GM12878 (cell line): ENCODE data around the gene PAFAH2. TPM values are rescaled to one million over a fixed set of nuclear protein-coding genes. Genes with fewer than 3 reads are reported as not detected.

Experiments used
- ATAC-seq: fragments of 200-7000 bp; cut with Tn5 transposase; 3 replicates; pipeline ENCODE4 v1.9.1; 2020; ENCODE audit warnings: mild to moderate bottlenecking, moderate library complexity
- BruUV-seq: library from RNA; stranded (reverse); fragments of 400-500 nt; replicated peaks from 2 replicates; lab custom pipeline; 2021; lab: Mats Ljungman, UMichigan
- CTCF ChIA-PET: fragments of 300-600 bp; sonication (Branson Sonifier 250); formaldehyde crosslinking; extraction: SDS; loops from one replicate; lab custom pipeline; 2021; ENCODE audit warnings: inconsistent platforms; lab: Yijun Ruan, JAX
- POLR2A ChIA-PET: fragments of 350-600 bp; formaldehyde crosslinking; extraction: SDS; loops from one replicate; lab custom pipeline; 2021; ENCODE audit warnings: inconsistent platforms; lab: Charles Lee
- RAD21 ChIA-PET: fragments of 300-600 bp; sonication (Branson Sonifier 250); formaldehyde crosslinking; loops from one replicate; lab custom pipeline; 2023; ENCODE audit warnings: antibody characterized with exemption; ENCODE audit not compliant: unreplicated experiment; lab: Charles Lee
- SMC1A ChIA-PET: fragments of 300-600 bp; sonication (Branson Sonifier 250); formaldehyde crosslinking; loops from one replicate; lab custom pipeline; 2023; ENCODE audit not compliant: unreplicated experiment, uncharacterized antibody; lab: Charles Lee
- DNase-seq: peaks from one replicate; pipeline ENCODE4 v3.0.0-alpha.2; 2011; ENCODE audit warnings: low read depth, low spot score
- FAIRE-seq: peaks from 3 replicates; lab custom pipeline; 2011; peaks lifted over from hg19 to GRCh38; lab: Jason Lieb, UNC
- H2AFZ ChIP-seq: 2 replicates; pipeline ENCODE4 v1.6.0; 2011; ENCODE audit warnings: low read depth, low read length, control low read depth; ENCODE audit not compliant: control insufficient read depth
- H3K27ac ChIP-seq: 2 replicates; pipeline ENCODE4 v1.5.1; 2011; ENCODE audit warnings: control low read depth; ENCODE audit not compliant: control insufficient read depth, insufficient read depth
- H3K27me3 ChIP-seq, 2 experiments: replicated peaks in 1 of 2; 2 replicates each; pipeline versions ENCODE4 v1.6.0 to v1.6.1; 2011; ENCODE audit warnings: low read length in 1 of 2; ENCODE audit not compliant: control insufficient read depth in 2 of 2, insufficient read depth in 2 of 2
- H3K36me3 ChIP-seq, 2 experiments: 2 replicates each; pipeline ENCODE4 v1.5.1; 2011; ENCODE audit warnings: low read length in 1 of 2; ENCODE audit not compliant: control insufficient read depth in 2 of 2, insufficient read depth in 2 of 2
- H3K4me1 ChIP-seq: 2 replicates; pipeline ENCODE4 v1.6.1; 2011; ENCODE audit warnings: mild to moderate bottlenecking, low read length, moderate library complexity, mixed read lengths; ENCODE audit not compliant: control insufficient read depth, insufficient read depth
- H3K4me2 ChIP-seq: 2 replicates; pipeline ENCODE4 v1.6.0; 2011; ENCODE audit warnings: control low read depth; ENCODE audit not compliant: control insufficient read depth, insufficient read depth
- H3K4me3 ChIP-seq: fragments of 200-600 bp; sonication (generic); 2 replicates; pipeline ENCODE4 v1.5.1; 2016
- H3K79me2 ChIP-seq: 2 replicates; pipeline ENCODE4 v1.6.0; 2011; ENCODE audit warnings: low read length; ENCODE audit not compliant: control insufficient read depth, insufficient read depth
- H3K9ac ChIP-seq: 2 replicates; pipeline ENCODE4 v1.8.0; 2011; ENCODE audit warnings: low read length, control low read depth, mixed read lengths; ENCODE audit not compliant: control insufficient read depth, insufficient read depth
- H3K9me3 ChIP-seq: replicated peaks from 3 replicates; pipeline ENCODE4 v1.5.1; 2011; ENCODE audit warnings: mild to moderate bottlenecking, low read length; ENCODE audit not compliant: control insufficient read depth, insufficient read depth
- H4K20me1 ChIP-seq: 2 replicates; pipeline ENCODE4 v1.6.0; 2011; ENCODE audit not compliant: control insufficient read depth, insufficient read depth
- BHLHE40 ChIP-seq, 2 experiments: fragments of 450-650 bp in 1 of 2; IDR thresholded peaks; 2 replicates each; pipeline ENCODE4 v1.6.1; 2011 to 2017; ENCODE audit warnings: low read depth in 2 of 2, borderline replicate concordance in 1 of 2, improper control_type of control experiment in 1 of 2, low read length in 1 of 2, mild to moderate bottlenecking in 1 of 2
- CBFB ChIP-seq: IDR thresholded peaks from 2 replicates; pipeline ENCODE4 v1.6.1; 2016; ENCODE audit warnings: antibody characterized with exemption, low read depth
- CBX3 ChIP-seq: fragments of 200-600 bp; sonication (generic); IDR thresholded peaks from 2 replicates; pipeline ENCODE4 v1.6.1; 2016; ENCODE audit warnings: low read depth, borderline replicate concordance
- EGR1 ChIP-seq, 2 experiments: IDR thresholded peaks; 1 replicate in 1 of 2; 2 replicates in 1 of 2; pipeline ENCODE4 v1.6.1; 2011 to 2012; ENCODE audit warnings: low read depth in 2 of 2, low read length in 2 of 2, borderline replicate concordance in 1 of 2, mild to moderate bottlenecking in 1 of 2, moderate library complexity in 1 of 2
- HDAC2 ChIP-seq: fragments of 200-600 bp; sonication (generic); IDR thresholded peaks from 2 replicates; pipeline ENCODE4 v1.6.1; 2017
- JUND ChIP-seq: IDR thresholded peaks from 2 replicates; pipeline ENCODE4 v1.6.1; 2012; ENCODE audit warnings: low read depth, mild to moderate bottlenecking, low read length, improper control_type of control experiment, moderate library complexity
- LARP7 ChIP-seq: fragments of 450-650 bp; IDR thresholded peaks from 2 replicates; pipeline ENCODE4 v1.6.1; 2017; ENCODE audit warnings: mild to moderate bottlenecking
- MYC ChIP-seq: IDR thresholded peaks from 2 replicates; pipeline ENCODE4 v1.6.1; 2011; ENCODE audit warnings: mild to moderate bottlenecking, low read length, moderate library complexity, inconsistent platforms; ENCODE audit not compliant: insufficient read depth, insufficient replicate concordance, insufficient read length, severe bottlenecking
- NR2F1 ChIP-seq: fragments of 450-650 bp; conservative IDR thresholded peaks from 2 replicates; pipeline ENCODE4 v1.6.1; 2017; ENCODE audit warnings: mild to moderate bottlenecking
- PAX5 ChIP-seq: IDR thresholded peaks from 2 replicates; pipeline ENCODE4 v1.6.1; 2011; ENCODE audit warnings: low read depth, low read length, borderline replicate concordance
- PAX8 ChIP-seq: fragments of 450-650 bp; IDR thresholded peaks from 2 replicates; pipeline ENCODE4 v1.6.1; 2017; ENCODE audit warnings: mild to moderate bottlenecking, moderate library complexity
- PML ChIP-seq: IDR thresholded peaks from 2 replicates; pipeline ENCODE4 v1.6.1; 2012; ENCODE audit warnings: low read length, inconsistent platforms
- POLR2A ChIP-seq: IDR thresholded peaks from 2 replicates; pipeline ENCODE4 v1.6.1; 2011; ENCODE audit warnings: low read depth, mild to moderate bottlenecking, low read length
- POLR2AphosphoS2 ChIP-seq: IDR thresholded peaks from 2 replicates; pipeline ENCODE4 v1.6.1; 2011; ENCODE audit warnings: low read depth, mild to moderate bottlenecking, low read length, improper control_type of control experiment, moderate library complexity
- RELA ChIP-seq: fragments of 450-650 bp; IDR thresholded peaks from 2 replicates; pipeline ENCODE4 v1.8.0; 2014; ENCODE audit warnings: borderline replicate concordance; ENCODE audit not compliant: partially characterized antibody
- RFX5 ChIP-seq: IDR thresholded peaks from 2 replicates; pipeline ENCODE4 v1.6.1; 2011; ENCODE audit warnings: low read depth, low read length, improper control_type of control experiment
- SMC3 ChIP-seq: IDR thresholded peaks from 2 replicates; pipeline ENCODE4 v1.6.1; 2011; ENCODE audit warnings: low read length, improper control_type of control experiment, borderline replicate concordance
- TCF3 ChIP-seq: IDR thresholded peaks from 2 replicates; pipeline ENCODE4 v1.6.1; 2012; ENCODE audit warnings: low read depth, mild to moderate bottlenecking, low read length, borderline replicate concordance; ENCODE audit not compliant: insufficient read depth
- WGBS: methylation state at CpG from one replicate; pipeline ENCODE4 v1.1.6; 2016; ENCODE audit warnings: low lambda C conversion rate; ENCODE audit not compliant: insufficient replicate concordance, insufficient coverage; ENCODE audit errors: missing lambda C conversion rate; 5-methylcytosine and 5-hydroxymethylcytosine counted together
- in situ Hi-C: fragments of 300-500 bp; cut with MboI; formaldehyde crosslinking; loops from 9 replicates; pipeline ENCODE4 v1.14.3; 2018; ENCODE audit warnings: mixed read lengths
- intact Hi-C: fragments of 100-400 bp; cut with micrococcal nuclease; formaldehyde crosslinking; loops from one replicate; pipeline ENCODE4 v1.14.2; 2022; ENCODE audit not compliant: unreplicated experiment
- polyA plus RNA-seq, 11 experiments: library from polyadenylated mRNA; depleted of rRNA in 4 of 11; unstranded in 6 of 11; stranded (reverse) in 5 of 11; fragments of >200 nt; fragmentation: Nextera tagmentation in 4 of 11; fragmentation: Illumina TruSeq in 1 of 11; extraction: Ambion mirVana in 4 of 11; extraction: Trizol in 1 of 11; gene quantifications; 1 replicate in 1 of 11; 2 replicates in 10 of 11; pipeline versions ENCODE4 v1.2.1 to v1.2.3, GENCODE V29; 2011 to 2016; ENCODE audit warnings: inconsistent platforms in 2 of 11, missing spikeins in 2 of 11, low read depth in 1 of 11
- total RNA-seq, 4 experiments: library from RNA; depleted of rRNA in 3 of 4; stranded (reverse); fragments of >200 nt in 3 of 4; fragmentation: Illumina TruSeq in 1 of 4; extraction: Trizol in 1 of 4; gene quantifications; 2 replicates each; pipeline versions ENCODE4 v1.2.1 to v1.2.3, GENCODE V29; 2013 to 2021
- TF ChIP-seq, protein P1 (sequence below): fragments of 450-650 bp; IDR thresholded peaks from 2 replicates; pipeline ENCODE4 v1.6.1; 2017; ENCODE audit warnings: mild to moderate bottlenecking
- TF ChIP-seq, protein P2 (sequence below): fragments of 450-650 bp; IDR thresholded peaks from 2 replicates; pipeline ENCODE4 v1.6.1; 2016; ENCODE audit warnings: mild to moderate bottlenecking

PAFAH2 gene
- total and polyA plus RNA-seq, 10 of the 15 experiments (the other 5 are each of a cell fraction or from before 2014, with no cell fraction given), result 3.0 to 9.5 (median 6.5) TPM

DNA sequence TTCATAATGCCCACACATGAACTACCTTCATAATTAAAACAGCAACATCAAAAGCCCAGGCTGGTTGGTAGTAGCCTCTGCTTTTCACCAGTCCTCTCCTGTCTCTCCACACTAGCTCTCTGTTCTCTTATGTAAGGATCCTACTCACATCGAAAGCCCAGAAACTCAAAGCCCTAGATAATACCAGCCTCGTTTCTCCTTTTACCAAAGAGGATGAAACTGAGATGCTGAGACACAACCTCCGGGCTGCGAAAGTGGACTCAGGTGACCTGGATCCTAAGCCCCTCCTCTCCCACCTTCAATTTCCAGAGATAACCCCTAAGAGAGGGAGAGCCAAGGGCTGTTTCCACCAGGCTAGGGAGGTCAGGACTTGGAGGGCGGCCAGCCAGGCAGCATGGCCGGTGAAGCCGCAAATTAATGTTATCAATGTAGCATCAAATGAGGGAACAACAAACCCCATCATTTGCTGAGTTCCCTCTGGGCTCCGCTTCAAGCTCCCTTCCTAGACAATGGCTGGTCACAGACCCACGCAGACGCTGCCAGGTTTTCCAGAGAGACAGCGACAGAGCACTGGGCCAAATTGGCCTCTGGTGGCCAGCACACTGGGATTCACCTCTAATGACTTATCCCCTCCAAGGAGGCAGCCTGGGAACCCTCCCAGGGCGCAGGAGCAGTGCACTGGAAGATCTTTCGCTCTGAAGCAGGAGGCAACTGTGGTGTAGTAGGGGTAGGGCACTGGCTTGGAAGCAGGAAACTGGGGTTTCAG, 70.9 kb downstream of the PAFAH2 start (continued):
- no peak for TF ChIP-seq RELA
- TF ChIP-seq NR2F1, result no peak

DNA sequence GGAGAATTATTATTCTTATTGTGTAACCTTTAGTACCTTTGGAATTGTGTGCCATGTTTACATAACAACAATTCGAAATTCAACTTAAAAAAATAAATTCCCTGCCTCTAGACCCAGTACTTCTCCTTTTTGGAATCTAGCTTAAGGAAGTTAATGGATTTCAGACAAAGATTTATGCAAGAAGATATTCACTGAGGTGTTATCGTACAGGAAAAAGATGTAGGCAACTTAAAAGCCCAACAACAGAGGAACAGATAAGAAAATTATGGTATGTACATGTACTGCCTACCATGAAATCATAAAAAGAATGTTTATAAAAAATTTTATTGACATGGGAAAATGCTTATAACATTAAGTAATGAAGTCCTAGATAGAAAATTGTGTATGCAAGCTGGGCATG, 73.4 kb downstream of the PAFAH2 start:
- H3K4me1 ChIP-seq, result 0 out of 2 replicates have a peak, but pooled peaks cover 5% of the 10 kb centered on the region
- no peak for TF ChIP-seq SMC3
- TF ChIP-seq LARP7, result no peak
- TF ChIP-seq, protein P1, sequence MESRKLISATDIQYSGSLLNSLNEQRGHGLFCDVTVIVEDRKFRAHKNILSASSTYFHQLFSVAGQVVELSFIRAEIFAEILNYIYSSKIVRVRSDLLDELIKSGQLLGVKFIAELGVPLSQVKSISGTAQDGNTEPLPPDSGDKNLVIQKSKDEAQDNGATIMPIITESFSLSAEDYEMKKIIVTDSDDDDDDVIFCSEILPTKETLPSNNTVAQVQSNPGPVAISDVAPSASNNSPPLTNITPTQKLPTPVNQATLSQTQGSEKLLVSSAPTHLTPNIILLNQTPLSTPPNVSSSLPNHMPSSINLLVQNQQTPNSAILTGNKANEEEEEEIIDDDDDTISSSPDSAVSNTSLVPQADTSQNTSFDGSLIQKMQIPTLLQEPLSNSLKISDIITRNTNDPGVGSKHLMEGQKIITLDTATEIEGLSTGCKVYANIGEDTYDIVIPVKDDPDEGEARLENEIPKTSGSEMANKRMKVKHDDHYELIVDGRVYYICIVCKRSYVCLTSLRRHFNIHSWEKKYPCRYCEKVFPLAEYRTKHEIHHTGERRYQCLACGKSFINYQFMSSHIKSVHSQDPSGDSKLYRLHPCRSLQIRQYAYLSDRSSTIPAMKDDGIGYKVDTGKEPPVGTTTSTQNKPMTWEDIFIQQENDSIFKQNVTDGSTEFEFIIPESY, result no peak
- TF ChIP-seq HDAC2, result no peak
- no peak for TF ChIP-seq CBX3
- no peak for TF ChIP-seq RFX5
- TF ChIP-seq MYC, result no peak
- TF ChIP-seq, protein P2, sequence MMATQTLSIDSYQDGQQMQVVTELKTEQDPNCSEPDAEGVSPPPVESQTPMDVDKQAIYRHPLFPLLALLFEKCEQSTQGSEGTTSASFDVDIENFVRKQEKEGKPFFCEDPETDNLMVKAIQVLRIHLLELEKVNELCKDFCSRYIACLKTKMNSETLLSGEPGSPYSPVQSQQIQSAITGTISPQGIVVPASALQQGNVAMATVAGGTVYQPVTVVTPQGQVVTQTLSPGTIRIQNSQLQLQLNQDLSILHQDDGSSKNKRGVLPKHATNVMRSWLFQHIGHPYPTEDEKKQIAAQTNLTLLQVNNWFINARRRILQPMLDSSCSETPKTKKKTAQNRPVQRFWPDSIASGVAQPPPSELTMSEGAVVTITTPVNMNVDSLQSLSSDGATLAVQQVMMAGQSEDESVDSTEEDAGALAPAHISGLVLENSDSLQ, result no peak
- no peak for TF ChIP-seq POLR2AphosphoS2
- TF ChIP-seq TCF3, result no peak
- no peak for TF ChIP-seq PAX5
- TF ChIP-seq JUND, result no peak
- no peak for TF ChIP-seq PAX8
- no peak for TF ChIP-seq POLR2A
- TF ChIP-seq BHLHE40 (IDR thresholded peaks at IDR 0.05; ENCODE audit: borderline replicate concordance in 1 of 2, low read depth in 2 of 2, low read length in 1 of 2), result no peak
- TF ChIP-seq CBFB, result no peak
- no peak for TF ChIP-seq EGR1 (IDR thresholded peaks at IDR 0.05; ENCODE audit: borderline replicate concordance in 1 of 2, low read depth in 2 of 2, low read length in 2 of 2)
- no peak for TF ChIP-seq PML

More for the DNA sequence above, 73.4 kb downstream of the PAFAH2 start:
- Histone ChIP-seq H3K4me2 (no peak overlapping the region), H2AFZ (no peak overlapping the region), H3K9me3 (no peaks in the 10 kb centered on the region), H3K9ac (no peak overlapping the region), H3K36me3 (no peaks in the 10 kb centered on the region), H3K27ac (no peak overlapping the region), H4K20me1 (no peaks in the 10 kb centered on the region; the same call in 1 of the 2 replicates), H3K4me3 (no peak overlapping the region), H3K27me3 (peaks cover 4 to 18% of the 10 kb centered on the region in 2 experiments), H3K79me2 (no peaks in the 10 kb centered on the region)
- no TSS peak for BruUV-seq
- SMC1A ChIA-PET, result interaction anchor here (0.8 kb wide), 1 partner anchor 17 kb away, joined by 3 read pairs; no protein-coding TSS in a partner anchor
- 48% methylated on average over 2 of the region's 2 CpGs for WGBS
- DNase-seq (no peak), ATAC-seq (no peak), FAIRE-seq (no peak)
- in situ Hi-C loops, result no loop called here
- POLR2A ChIA-PET, result interaction anchor here (0.5 to 1.0 kb wide), 2 partner anchors 19 to 103 kb away, joined by 3 to 4 read pairs; no protein-coding TSS in a partner anchor
- intact Hi-C loops, result no loop called here
- CTCF ChIA-PET, result no interaction called here
- RAD21 ChIA-PET, result no interaction called here
